ENCODE results near the gene SIK2.

- TF ChIP-seq CTCF (IDR thresholded peaks at IDR 0.05) (no peak), POLR2A (IDR thresholded peaks at IDR 0.05) (no peak)
Observed at GRCh38 chr11:111691741-111692140, 89.5 kb downstream of the SIK2 start.

Data from thyroid gland (tissue), 4 donors.